Skeletal muscle satellite cell (primary cell): ENCODE results near the gene PCDHB2. TPM values are rescaled to one million over a fixed set of nuclear protein-coding genes. Genes with fewer than 3 reads are reported as not detected.
"Not testable (repeated sequence)": the region's sequence is repeated elsewhere in the genome, so short reads cannot be mapped to it uniquely, and the experiment has no call there.

Experiments used
- H3K27me3 ChIP-seq: 2 replicates; pipeline ENCODE4 v1.7.0; 2013; ENCODE audit warnings: low read length; ENCODE audit not compliant: control insufficient read depth, insufficient read depth
- H3K36me3 ChIP-seq: 2 replicates; pipeline ENCODE4 v1.7.0; 2013; ENCODE audit warnings: mild to moderate bottlenecking, control low read depth, low read length; ENCODE audit not compliant: insufficient read depth
- H3K4me1 ChIP-seq: 2 replicates; pipeline ENCODE4 v1.7.0; 2013; ENCODE audit warnings: low read length; ENCODE audit not compliant: control insufficient read depth, insufficient read depth
- H3K4me2 ChIP-seq: 2 replicates; pipeline ENCODE4 v1.7.0; 2013; ENCODE audit warnings: mild to moderate bottlenecking, low read length
- H3K4me3 ChIP-seq: 2 replicates; pipeline ENCODE4 v1.7.0; 2013; ENCODE audit warnings: low read length
- H3K9ac ChIP-seq: 2 replicates; pipeline ENCODE4 v1.7.0; 2013; ENCODE audit warnings: mild to moderate bottlenecking, low read depth, low read length, moderate library complexity
- H3K9me3 ChIP-seq: replicated peaks from 2 replicates; pipeline ENCODE4 v1.7.0; 2013; ENCODE audit warnings: mild to moderate bottlenecking, control low read depth, low read length
- total RNA-seq: library from RNA; depleted of rRNA; stranded (reverse); fragments of >200 nt; gene quantifications from 2 replicates; pipeline ENCODE4 v1.2.3, GENCODE V29; 2012; rRNA removed

Gene PCDHB2
- total RNA-seq, result 0.87 and 1.0 TPM in 2 replicates

- Histone ChIP-seq H3K4me1 (no peaks in the 10 kb centered on the region), H3K27me3 (no peaks in the 10 kb centered on the region), H3K36me3 (no peaks in the 10 kb centered on the region), H3K4me3 (peak within 1 kb of the TSS; percentile 72), H3K4me2 (peak within 1 kb of the TSS; percentile 73), H3K9ac (peak within 1 kb of the TSS; percentile 80), H3K9me3 (no peaks in the 10 kb centered on the region)
Measured at GRCh38 chr5:141094481-141095262, at the start of gene PCDHB2. TSS of gene PCDHB2 (plus strand) at chr5:141094615. CDS start at chr5:141094791, 176 bp downstream.

GRCh38 chr5:141050622-141051520, 43.5 kb upstream of the PCDHB2 start, which contains the start of gene PCDHB1:
TSS of gene PCDHB1 (plus strand) at chr5:141051374. CDS start at chr5:141051471, 97 bp downstream.
- peak within 1 kb of the TSS; percentile 66 for H3K4me2 ChIP-seq
- H3K27me3 ChIP-seq, result peaks cover 8% of the 10 kb centered on the region
- H3K9me3 ChIP-seq, result no peaks in the 10 kb centered on the region
- H3K4me1 ChIP-seq, result no peaks in the 10 kb centered on the region
- H3K36me3 ChIP-seq, result no peaks in the 10 kb centered on the region
- no peak within 1 kb of the TSS for H3K9ac ChIP-seq
- H3K4me3 ChIP-seq, result peak within 1 kb of the TSS; percentile 59

GRCh38 chr5:141051521-141051866, 42.9 kb upstream of the PCDHB2 start:
- Histone ChIP-seq H3K4me2 (peak overlapping the region; percentile 66), H3K36me3 (no peaks in the 10 kb centered on the region), H3K4me3 (peak overlapping the region; percentile 59), H3K9me3 (no peaks in the 10 kb centered on the region), H3K27me3 (peaks cover 8% of the 10 kb centered on the region), H3K4me1 (no peaks in the 10 kb centered on the region), H3K9ac (no peak overlapping the region)

GRCh38 chr5:141077826-141078225, 16.6 kb upstream of the PCDHB2 start:
- H3K4me3 ChIP-seq, result no peak overlapping the region
- H3K36me3 ChIP-seq, result no peaks in the 10 kb centered on the region
- H3K9me3 ChIP-seq, result no peaks in the 10 kb centered on the region
- H3K27me3 ChIP-seq, result no peaks in the 10 kb centered on the region
- no peak overlapping the region for H3K4me2 ChIP-seq
- no peak overlapping the region for H3K9ac ChIP-seq
- no peaks in the 10 kb centered on the region for H3K4me1 ChIP-seq

GRCh38 chr5:141082228-141082627, 12.2 kb upstream of the PCDHB2 start:
- H3K27me3 ChIP-seq, result no peaks in the 10 kb centered on the region
- H3K4me1 ChIP-seq, result no peaks in the 10 kb centered on the region
- H3K9me3 ChIP-seq, result no peaks in the 10 kb centered on the region
- H3K4me2 ChIP-seq, result no peak overlapping the region
- no peak overlapping the region for H3K4me3 ChIP-seq
- H3K36me3 ChIP-seq, result no peaks in the 10 kb centered on the region
- no peak overlapping the region for H3K9ac ChIP-seq

- no peaks in the 10 kb centered on the region for H3K9me3 ChIP-seq
- H3K4me3 ChIP-seq, result peak overlapping the region; percentile 79
- H3K36me3 ChIP-seq, result no peaks in the 10 kb centered on the region
- H3K27me3 ChIP-seq, result peaks cover 2% of the 10 kb centered on the region
- peak overlapping the region; percentile 81 for H3K9ac ChIP-seq
- H3K4me2 ChIP-seq, result peak overlapping the region; percentile 81
- no peaks in the 10 kb centered on the region for H3K4me1 ChIP-seq
Measured at GRCh38 chr5:141084487-141084989, 9.9 kb upstream of the PCDHB2 start.

- no peaks in the 10 kb centered on the region for H3K36me3 ChIP-seq
- peak overlapping the region; percentile 72 for H3K4me3 ChIP-seq
- H3K9me3 ChIP-seq, result no peaks in the 10 kb centered on the region
- peak overlapping the region; percentile 73 for H3K4me2 ChIP-seq
- no peaks in the 10 kb centered on the region for H3K4me1 ChIP-seq
- no peaks in the 10 kb centered on the region for H3K27me3 ChIP-seq
- peak overlapping the region; percentile 80 for H3K9ac ChIP-seq
Measured at GRCh38 chr5:141095263-141095641, 837 bp downstream of the PCDHB2 start.

GRCh38 chr5:141096181-141096580, 1.8 kb downstream of the PCDHB2 start:
- not testable (repeated sequence) for H3K4me3 ChIP-seq, H3K4me2 ChIP-seq, H3K27me3 ChIP-seq, H3K9me3 ChIP-seq, H3K9ac ChIP-seq, H3K4me1 ChIP-seq, H3K36me3 ChIP-seq

GRCh38 chr5:141096586-141096985, 2.2 kb downstream of the PCDHB2 start:
- H3K4me1 ChIP-seq, H3K36me3 ChIP-seq, H3K4me2 ChIP-seq, H3K9ac ChIP-seq, H3K27me3 ChIP-seq, H3K4me3 ChIP-seq, H3K9me3 ChIP-seq: not testable (repeated sequence)

- H3K4me2 ChIP-seq, result no peak within 1 kb of the TSS
Measured at GRCh38 chr5:141100243-141100805, 5.9 kb downstream of the PCDHB2 start, which contains the start of gene PCDHB3. TSS of gene PCDHB3 (plus strand) at chr5:141100473. CDS start at chr5:141100650, 177 bp downstream.

GRCh38 chr5:141101059-141101458, 6.6 kb downstream of the PCDHB2 start:
- Histone ChIP-seq H3K36me3 (no peaks in the 10 kb centered on the region), H3K4me3 (peak overlapping the region; percentile 53), H3K4me2 (no peak overlapping the region), H3K27me3 (no peaks in the 10 kb centered on the region), H3K9ac (no peak overlapping the region), H3K4me1 (no peaks in the 10 kb centered on the region), H3K9me3 (no peaks in the 10 kb centered on the region)

More at GRCh38 chr5:141100243-141100805, 5.9 kb downstream of the PCDHB2 start, which contains the start of gene PCDHB3:
- Histone ChIP-seq H3K36me3 (no peaks in the 10 kb centered on the region), H3K4me1 (no peaks in the 10 kb centered on the region), H3K9ac (no peak within 1 kb of the TSS), H3K4me3 (peak within 1 kb of the TSS; percentile 53), H3K27me3 (no peaks in the 10 kb centered on the region), H3K9me3 (no peaks in the 10 kb centered on the region)
